T-cell (primary cell): ENCODE data around the gene NLRP10. TPM values are rescaled to one million over a fixed set of nuclear protein-coding genes. Genes with fewer than 3 reads are reported as not detected.
"Not testable (repeated sequence)": the region's sequence is repeated elsewhere in the genome, so short reads cannot be mapped to it uniquely, and the experiment has no call there.

Source experiments
- ATAC-seq, 4 experiments: fragments of 200-7000 bp in 3 of 4; fragments of 150-1000 bp in 1 of 4; cut with Tn5 transposase; replicated peaks in 1 of 4; 1 replicate in 3 of 4; 2 replicates in 1 of 4; pipeline ENCODE4 v1.10.0; 2021; ENCODE audit warnings: moderate library complexity in 3 of 4, mild to moderate bottlenecking in 2 of 4, moderate number of reproducible peaks in 1 of 4
- CTCF ChIA-PET, 2 donors: fragments of 300-600 bp; sonication (Branson Sonifier 250); formaldehyde crosslinking; loops; one replicate each; lab custom pipeline; 2022; ENCODE audit warnings: antibody characterized with exemption in 2 of 2; lab: Charles Lee
- POLR2A ChIA-PET, 2 donors: fragments of 300-600 bp; sonication (Branson Sonifier 250); formaldehyde crosslinking; loops; one replicate each; lab custom pipeline; 2022; ENCODE audit warnings: antibody characterized with exemption in 2 of 2; lab: Charles Lee
- DNase-seq, 35 experiments: peaks; one replicate each; pipeline versions ENCODE4 v3.0.0 to v3.0.0-alpha.2; 2013 to 2023
- H3K27ac ChIP-seq: one replicate; pipeline ENCODE4 v1.5.1; 2013; ENCODE audit warnings: low read length
- H3K27me3 ChIP-seq, 2 experiments: replicated peaks in 1 of 2; 1 replicate in 1 of 2; 2 replicates in 1 of 2; pipeline versions ENCODE4 v1.6.1 to v1.7.0; 2013; ENCODE audit warnings: low read length in 1 of 2, mixed read lengths in 1 of 2; ENCODE audit not compliant: control insufficient read depth in 2 of 2, insufficient read depth in 2 of 2; ENCODE audit errors: extremely low read depth in 1 of 2
- H3K36me3 ChIP-seq, 2 donors: 1 replicate in 1 of 2; 2 replicates in 1 of 2; pipeline versions ENCODE4 v1.6.1 to v1.7.0; 2013; ENCODE audit warnings: low read length in 1 of 2; ENCODE audit not compliant: control insufficient read depth in 2 of 2, insufficient read depth in 1 of 2; ENCODE audit errors: extremely low read depth in 1 of 2
- H3K4me1 ChIP-seq, 2 experiments: 1 replicate in 1 of 2; 2 replicates in 1 of 2; pipeline versions ENCODE4 v1.6.1 to v1.7.0; 2013; ENCODE audit warnings: low read length in 2 of 2, mixed read lengths in 1 of 2; ENCODE audit not compliant: insufficient read depth in 2 of 2, control insufficient read depth in 1 of 2; ENCODE audit errors: extremely low read depth in 1 of 2
- H3K4me3 ChIP-seq, 2 donors: 1 replicate in 1 of 2; 2 replicates in 1 of 2; pipeline versions ENCODE4 v1.5.1 to v1.7.0; 2013; ENCODE audit warnings: mild to moderate bottlenecking in 2 of 2, low read length in 1 of 2, moderate library complexity in 1 of 2; ENCODE audit not compliant: control insufficient read depth in 1 of 2; ENCODE audit errors: extremely low read depth in 1 of 2
- H3K9me3 ChIP-seq: 2 replicates; pipeline ENCODE4 v1.7.0; 2013
- H3K27ac Mint-ChIP-seq, 2 donors: one replicate each; pipeline ENCODE4 v1.8.0; 2020 to 2021; ENCODE audit warnings: mild to moderate bottlenecking in 2 of 2, mixed read lengths in 2 of 2
- H3K27me3 Mint-ChIP-seq, 2 donors: one replicate each; pipeline ENCODE4 v1.8.0; 2021 to 2022; ENCODE audit warnings: mixed read lengths in 2 of 2
- H3K36me3 Mint-ChIP-seq: one replicate; pipeline ENCODE4 v1.8.0; 2021; ENCODE audit warnings: mixed read lengths
- H3K4me1 Mint-ChIP-seq, 3 donors: one replicate each; pipeline ENCODE4 v1.8.0; 2020 to 2022; ENCODE audit warnings: mixed read lengths in 3 of 3, mild to moderate bottlenecking in 1 of 3
- H3K4me3 Mint-ChIP-seq, 3 donors: one replicate each; pipeline ENCODE4 v1.8.0; 2020 to 2022; ENCODE audit warnings: mild to moderate bottlenecking in 3 of 3, mixed read lengths in 3 of 3, moderate library complexity in 3 of 3
- H3K9me3 Mint-ChIP-seq, 3 donors: one replicate each; pipeline ENCODE4 v1.8.0; 2020 to 2022; ENCODE audit warnings: mixed read lengths in 3 of 3
- WGBS: methylation state at CpG from one replicate; pipeline ENCODE4 v1.1.5; 2013; ENCODE audit warnings: missing lambda C conversion rate; ENCODE audit not compliant: insufficient coverage; 5-methylcytosine and 5-hydroxymethylcytosine counted together
- total RNA-seq, 35 experiments: library from RNA in 6 of 35; stranded (reverse) in 6 of 35; fragments of 120-200 nt in 1 of 35; gene quantifications; one replicate each; pipeline versions ENCODE4 v1.2.1 to v1.2.4 and lab custom pipeline; 2013 to 2026

Gene NLRP10
- total RNA-seq, 5 donors from 2014 or later (not counting 1 experiment from before 2014, with no cell fraction given) = not detected

GRCh38 chr11:7999795-8000194, 34.5 kb upstream of the NLRP10 start:
- ATAC-seq (no peak), DNase-seq (no peak)
- no peak overlapping the region for H3K27ac ChIP-seq
- no peaks in the 10 kb centered on the region for H3K4me1 ChIP-seq
- Mint-ChIP-seq H3K36me3 (peaks cover 55% of the 10 kb centered on the region), H3K27me3 (no peaks in the 10 kb centered on the region), H3K27ac (no peak overlapping the region), H3K4me3 (no peak overlapping the region), H3K4me1 (peaks cover 1 to 4% (median 3%) of the 10 kb centered on the region in 3 donors), H3K9me3 (no peaks in the 10 kb centered on the region)
- 94% methylated on average over 2 of the region's 10 CpGs for WGBS
- H3K4me3 ChIP-seq = no peak overlapping the region
- no peaks in the 10 kb centered on the region for H3K9me3 ChIP-seq
- POLR2A ChIA-PET = interaction anchor here in 1 of 2 donors (0.6 kb wide), 1 partner anchor 24 kb away, joined by 4 read pairs; no protein-coding TSS in a partner anchor
- H3K36me3 ChIP-seq = peaks cover 3 to 38% of the 10 kb centered on the region in 2 donors
- CTCF ChIA-PET = no interaction called here
- H3K27me3 ChIP-seq = no peaks in the 10 kb centered on the region

GRCh38 chr11:7994581-7995278, 29.5 kb upstream of the NLRP10 start:
- peaks cover 3 to 78% of the 10 kb centered on the region in 2 donors for H3K36me3 ChIP-seq
- ChIA-PET CTCF (no interaction called here), POLR2A (no interaction called here)
- H3K27me3 ChIP-seq = no peaks in the 10 kb centered on the region
- Mint-ChIP-seq H3K36me3 (peaks cover 76% of the 10 kb centered on the region), H3K9me3 (no peaks in the 10 kb centered on the region), H3K27me3 (no peaks in the 10 kb centered on the region), H3K4me1 (peaks cover 20 to 26% (median 21%) of the 10 kb centered on the region in 3 donors), H3K27ac (no peak overlapping the region), H3K4me3 (no peak overlapping the region)
- H3K27ac ChIP-seq = no peak overlapping the region
- H3K9me3 ChIP-seq = no peaks in the 10 kb centered on the region
- no peak for ATAC-seq
- no peak for DNase-seq
- H3K4me1 ChIP-seq = no peaks in the 10 kb centered on the region
- no peak overlapping the region for H3K4me3 ChIP-seq
- WGBS = 78% methylated on average over 3 of the region's 6 CpGs

DNA sequence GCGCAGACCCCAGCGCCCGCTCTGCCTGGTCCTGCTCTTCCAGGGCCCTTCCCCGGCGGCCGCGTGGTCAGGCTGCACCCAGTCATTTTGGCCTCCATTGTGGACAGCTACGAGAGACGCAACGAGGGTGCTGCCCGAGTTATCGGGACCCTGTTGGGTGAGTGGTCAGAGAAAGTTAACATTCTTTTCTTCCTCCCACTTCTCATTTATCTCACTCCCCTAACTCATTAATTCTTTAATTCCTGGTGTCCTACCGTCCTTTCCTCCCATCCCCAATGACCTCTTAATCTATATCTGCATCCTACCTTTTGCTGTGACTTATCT, 22.3 kb upstream of the NLRP10 start:
- peaks cover 22% of the 10 kb centered on the region for H3K36me3 Mint-ChIP-seq
- not testable (repeated sequence) for DNase-seq, H3K9me3 Mint-ChIP-seq, H3K27me3 ChIP-seq, H3K27me3 Mint-ChIP-seq, H3K9me3 ChIP-seq
- H3K27ac Mint-ChIP-seq = peak overlapping the region; percentile 50 to 99
- ChIA-PET CTCF (interaction anchor here (0.5 to 2.4 kb wide), 19 partner anchors 9 to 1597 kb away, joined by 3 to 28 read pairs (median 5); partner anchors contain the start of gene SMPD1 (in 1 of the 2)), POLR2A (interaction anchor here in 1 of 2 donors (0.5 to 1.0 kb wide), 7 partner anchors 31 to 1597 kb away, joined by 3 to 9 read pairs (median 4); partner anchors contain the start of genes ARFIP2, SMPD1 and TIMM10B)
- H3K4me1 Mint-ChIP-seq = peaks cover 45 to 56% (median 47%) of the 10 kb centered on the region in 3 donors
- H3K4me3 ChIP-seq = peak overlapping the region; percentile 67 to 70
- H3K27ac ChIP-seq = peak overlapping the region; percentile 71
- H3K4me3 Mint-ChIP-seq = peak overlapping the region; percentile 88 to 97 (median 92)
- WGBS = 0% methylated on average over 1 of the region's 13 CpGs
- ATAC-seq = peak in 1 of 4 experiments; percentile 11
- peaks cover 0 to 29% of the 10 kb centered on the region in 2 donors for H3K36me3 ChIP-seq
- peaks cover 20 to 21% of the 10 kb centered on the region in 2 experiments for H3K4me1 ChIP-seq

- Mint-ChIP-seq H3K4me1 (peaks cover 44 to 54% (median 47%) of the 10 kb centered on the region in 3 donors), H3K36me3 (peaks cover 20% of the 10 kb centered on the region), H3K27me3 (no peaks in the 10 kb centered on the region), H3K27ac (peak within 1 kb of the TSS; percentile 99), H3K9me3 (no peaks in the 10 kb centered on the region), H3K4me3 (peak within 1 kb of the TSS; percentile 88 to 97 (median 92))
- CTCF ChIA-PET = interaction anchor here (0.5 to 2.4 kb wide), 26 partner anchors 9 to 1597 kb away, joined by 3 to 28 read pairs (median 4); partner anchors contain the start of genes RIC3 (in 1 of the 2) and SMPD1 (in 1 of the 2)
- POLR2A ChIA-PET = interaction anchor here (0.5 to 1.0 kb wide), 8 partner anchors 31 to 1597 kb away, joined by 3 to 9 read pairs (median 4); partner anchors contain the start of genes ARFIP2 (in 1 of the 2), SMPD1 (in 1 of the 2) and TIMM10B (in 1 of the 2)
- Histone ChIP-seq H3K27ac (peak within 1 kb of the TSS; percentile 71), H3K27me3 (no peaks in the 10 kb centered on the region), H3K36me3 (peaks cover 0 to 23% of the 10 kb centered on the region in 2 donors), H3K4me1 (peaks cover 20 to 21% of the 10 kb centered on the region in 2 experiments), H3K9me3 (no peaks in the 10 kb centered on the region), H3K4me3 (peak within 1 kb of the TSS; percentile 67 to 70)
- DNase-seq = peak; percentile 72 to 98 (median 91)
- peak; percentile 97 to 98 (median 98) for ATAC-seq
- 1% methylated on average over 42 of the region's 47 CpGs for WGBS
Measured at GRCh38 chr11:7986768-7987559, 21.7 kb upstream of the NLRP10 start, which contains the start of gene EIF3F. EIF3F (plus strand) TSS chr11:7987337; CDS start chr11:7987353, 16 bp downstream.

- no peak overlapping the region for H3K4me3 ChIP-seq
- Mint-ChIP-seq H3K9me3 (no peaks in the 10 kb centered on the region), H3K4me3 (no peak overlapping the region), H3K27me3 (no peaks in the 10 kb centered on the region), H3K27ac (no peak overlapping the region), H3K4me1 (peaks cover 27 to 32% (median 28%) of the 10 kb centered on the region in 3 donors), H3K36me3 (peaks cover 3% of the 10 kb centered on the region)
- H3K27me3 ChIP-seq = no peaks in the 10 kb centered on the region
- ATAC-seq (no peak), DNase-seq (no peak)
- ChIA-PET POLR2A (interaction anchor here in 1 of 2 donors (0.6 kb wide), 2 partner anchors 9 to 1460 kb away, joined by 3 read pairs; no protein-coding TSS in a partner anchor), CTCF (interaction anchor here in 1 of 2 donors (0.7 kb wide), 1 partner anchor 94 kb away, joined by 3 read pairs; no protein-coding TSS in a partner anchor)
- 82% methylated on average over 6 of the region's 7 CpGs for WGBS
- H3K36me3 ChIP-seq = peaks cover 0 to 7% of the 10 kb centered on the region in 2 donors
- peaks cover 20 to 21% of the 10 kb centered on the region in 2 experiments for H3K4me1 ChIP-seq
- H3K27ac ChIP-seq = no peak overlapping the region
- H3K9me3 ChIP-seq = no peaks in the 10 kb centered on the region
Measured at GRCh38 chr11:7983832-7984590, 18.8 kb upstream of the NLRP10 start.
